Transverse colon (tissue), 4 donors: ENCODE measurements around the gene SESTD1.

Experiments used
- POLR2A ChIP-seq: fragments of 450-650 bp; IDR thresholded peaks from one replicate; pipeline ENCODE4 v1.6.1; 2016; ENCODE audit warnings: antibody characterized with exemption, mild to moderate bottlenecking, moderate library complexity
- POLR2AphosphoS5 ChIP-seq, 3 donors: sonication (generic); formaldehyde crosslinking; IDR thresholded peaks; one replicate each; pipeline ENCODE4 v1.6.1; 2016; ENCODE audit warnings: antibody characterized with exemption in 3 of 3
- TF ChIP-seq, protein P1 (sequence below), 5 experiments: fragments of 200-600 bp in 3 of 5; fragments of 450-650 bp in 2 of 5; sonication (generic) in 3 of 5; IDR thresholded peaks; 1 replicate in 2 of 5; 2 replicates in 3 of 5; pipeline ENCODE4 v1.5.1; 2016 to 2017; ENCODE audit warnings: antibody characterized with exemption in 5 of 5, inconsistent platforms in 3 of 5, mild to moderate bottlenecking in 2 of 5, moderate library complexity in 1 of 5

DNA sequence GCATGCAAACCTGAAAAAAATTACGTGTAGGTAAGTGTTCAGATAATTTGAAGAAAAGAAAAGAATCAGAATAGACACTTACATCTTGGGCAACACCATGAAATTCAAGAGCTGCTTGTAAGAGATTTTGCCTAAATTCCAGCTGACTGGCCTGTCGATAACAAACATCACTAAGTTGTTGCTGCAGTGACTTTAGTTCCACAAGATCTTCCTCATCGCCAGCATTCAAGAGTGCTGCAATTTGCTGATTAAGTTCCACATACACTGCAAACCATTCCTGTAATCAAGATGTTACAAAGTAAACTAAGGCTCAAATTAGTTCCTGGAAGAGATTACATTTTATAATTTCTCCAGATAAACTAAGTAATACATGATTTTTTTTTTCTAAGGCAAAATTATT is 140.3 kb downstream of the SESTD1 start:
- TF ChIP-seq, protein P1, sequence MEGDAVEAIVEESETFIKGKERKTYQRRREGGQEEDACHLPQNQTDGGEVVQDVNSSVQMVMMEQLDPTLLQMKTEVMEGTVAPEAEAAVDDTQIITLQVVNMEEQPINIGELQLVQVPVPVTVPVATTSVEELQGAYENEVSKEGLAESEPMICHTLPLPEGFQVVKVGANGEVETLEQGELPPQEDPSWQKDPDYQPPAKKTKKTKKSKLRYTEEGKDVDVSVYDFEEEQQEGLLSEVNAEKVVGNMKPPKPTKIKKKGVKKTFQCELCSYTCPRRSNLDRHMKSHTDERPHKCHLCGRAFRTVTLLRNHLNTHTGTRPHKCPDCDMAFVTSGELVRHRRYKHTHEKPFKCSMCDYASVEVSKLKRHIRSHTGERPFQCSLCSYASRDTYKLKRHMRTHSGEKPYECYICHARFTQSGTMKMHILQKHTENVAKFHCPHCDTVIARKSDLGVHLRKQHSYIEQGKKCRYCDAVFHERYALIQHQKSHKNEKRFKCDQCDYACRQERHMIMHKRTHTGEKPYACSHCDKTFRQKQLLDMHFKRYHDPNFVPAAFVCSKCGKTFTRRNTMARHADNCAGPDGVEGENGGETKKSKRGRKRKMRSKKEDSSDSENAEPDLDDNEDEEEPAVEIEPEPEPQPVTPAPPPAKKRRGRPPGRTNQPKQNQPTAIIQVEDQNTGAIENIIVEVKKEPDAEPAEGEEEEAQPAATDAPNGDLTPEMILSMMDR (IDR thresholded peaks at IDR 0.05), result no peak
- no peak for TF ChIP-seq POLR2AphosphoS5 (IDR thresholded peaks at IDR 0.05)
- no peak for TF ChIP-seq POLR2A
